SU-DHL-6 (cell line): ENCODE results near the gene MAP3K7CL.

Experiments
- H2AFZ ChIP-seq: fragments of 200-600 bp; sonication (generic); 2 replicates; pipeline ENCODE4 v1.6.1; 2014; ENCODE audit warnings: low read depth, mild to moderate bottlenecking, moderate library complexity, mixed read lengths, antibody characterized with exemption, low read length; ENCODE audit not compliant: severe bottlenecking
- H3F3A ChIP-seq: fragments of 200-600 bp; shearing (Covaris generic); 2 replicates; pipeline ENCODE4 v1.6.0; 2016; ENCODE audit warnings: antibody characterized with exemption, mild to moderate bottlenecking; ENCODE audit not compliant: insufficient read depth
- H3K27ac ChIP-seq: fragments of 200-600 bp; sonication (generic); 2 replicates; pipeline ENCODE4 v1.5.1; 2016; ENCODE audit warnings: low read depth, mild to moderate bottlenecking, low read length, moderate library complexity, mixed read lengths
- H3K27me3 ChIP-seq: fragments of 200-600 bp; sonication (generic), shearing (Covaris generic); 2 replicates; pipeline ENCODE4 v1.6.0; 2014; ENCODE audit warnings: mild to moderate bottlenecking, low read length
- H3K36me3 ChIP-seq: fragments of 200-600 bp; sonication (generic); 2 replicates; pipeline ENCODE4 v1.6.1; 2014; ENCODE audit warnings: mild to moderate bottlenecking, low read length, mixed read lengths
- H3K4me2 ChIP-seq: fragments of 300-600, 200-600 bp; shearing (Covaris generic), sonication (generic); 2 replicates; pipeline ENCODE4 v1.6.0; 2014; ENCODE audit warnings: low read length, low read depth, mild to moderate bottlenecking; ENCODE audit not compliant: poor library complexity, severe bottlenecking
- H3K4me3 ChIP-seq: fragments of 200-600 bp; sonication (generic); 2 replicates; pipeline ENCODE4 v1.5.1; 2014; ENCODE audit warnings: antibody characterized with exemption, low read length, mild to moderate bottlenecking, mixed read lengths; ENCODE audit not compliant: insufficient read depth, poor library complexity, severe bottlenecking
- H3K79me2 ChIP-seq: fragments of 200-600 bp; sonication (generic); 2 replicates; pipeline ENCODE4 v1.6.1; 2014; ENCODE audit warnings: mild to moderate bottlenecking, low read length, moderate library complexity; ENCODE audit not compliant: insufficient read depth
- H3K9ac ChIP-seq: fragments of 200-600 bp; sonication (generic); 2 replicates; pipeline ENCODE4 v1.7.0; 2014; ENCODE audit warnings: mild to moderate bottlenecking, low read length
- H3K9me2 ChIP-seq: fragments of 200-600 bp; sonication (generic); replicated peaks from 2 replicates; pipeline ENCODE4 v1.6.1; 2014; ENCODE audit warnings: low read length; ENCODE audit not compliant: insufficient read depth
- H3K9me3 ChIP-seq: fragments of 200-600 bp; sonication (generic); 2 replicates; pipeline ENCODE4 v1.6.1; 2014; ENCODE audit warnings: low read length, mixed read lengths; ENCODE audit not compliant: insufficient read depth
- H4K20me1 ChIP-seq: fragments of 200-600 bp; sonication (generic); 2 replicates; pipeline ENCODE4 v1.6.1; 2014; ENCODE audit warnings: low read depth, mild to moderate bottlenecking, antibody characterized with exemption, low read length, moderate library complexity, mixed read lengths
- EZH2phosphoT487 ChIP-seq: fragments of 200-600 bp; sonication (generic), shearing (Covaris generic); conservative IDR thresholded peaks from 2 replicates; pipeline ENCODE4 v1.6.1; 2018; ENCODE audit warnings: mild to moderate bottlenecking, antibody characterized with exemption, low read length, moderate library complexity, mixed read lengths
- TF ChIP-seq, protein P1 (sequence below): fragments of 200-600 bp; sonication (generic); IDR thresholded peaks from one replicate; pipeline ENCODE4 v1.5.1; 2017; ENCODE audit warnings: antibody characterized with exemption, mild to moderate bottlenecking, low read length, moderate library complexity; ENCODE audit not compliant: insufficient read depth, poor library complexity, severe bottlenecking

MAP3K7CL gene

DNA sequence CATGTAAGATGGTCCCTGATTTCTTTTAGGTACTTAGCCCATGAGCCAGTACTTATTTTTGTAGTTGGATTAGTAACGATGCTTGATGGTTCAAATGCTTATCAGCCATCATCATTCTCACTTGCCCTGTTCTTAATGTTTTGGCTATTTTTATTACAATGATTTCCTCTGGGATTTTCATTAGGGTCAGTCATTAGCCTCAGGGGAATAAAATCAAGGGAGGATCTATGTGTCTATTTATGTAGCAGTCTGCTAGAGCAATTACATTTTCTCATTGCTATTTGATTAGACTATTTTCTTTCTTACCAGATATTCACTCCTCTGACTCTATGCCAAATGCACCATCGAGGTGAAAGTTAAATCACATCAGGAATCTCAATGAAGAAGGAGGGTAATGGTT lies 46.1 kb upstream of the MAP3K7CL start:
- Histone ChIP-seq H3K9ac (no peak overlapping the region), H4K20me1 (no peaks in the 10 kb centered on the region), H3K27me3 (no peaks in the 10 kb centered on the region), H3K27ac (no peak overlapping the region), H3K9me3 (no peaks in the 10 kb centered on the region), H3K4me3 (no peak overlapping the region), H3K4me2 (no peak overlapping the region), H3K9me2 (no peaks in the 10 kb centered on the region), H2AFZ (no peak overlapping the region), H3K79me2 (no peaks in the 10 kb centered on the region), H3F3A (0 out of 2 replicates have a peak, but pooled peaks cover 6% of the 10 kb centered on the region), H3K36me3 (no peaks in the 10 kb centered on the region)
- TF ChIP-seq EZH2phosphoT487 = no peak
- TF ChIP-seq, protein P1, sequence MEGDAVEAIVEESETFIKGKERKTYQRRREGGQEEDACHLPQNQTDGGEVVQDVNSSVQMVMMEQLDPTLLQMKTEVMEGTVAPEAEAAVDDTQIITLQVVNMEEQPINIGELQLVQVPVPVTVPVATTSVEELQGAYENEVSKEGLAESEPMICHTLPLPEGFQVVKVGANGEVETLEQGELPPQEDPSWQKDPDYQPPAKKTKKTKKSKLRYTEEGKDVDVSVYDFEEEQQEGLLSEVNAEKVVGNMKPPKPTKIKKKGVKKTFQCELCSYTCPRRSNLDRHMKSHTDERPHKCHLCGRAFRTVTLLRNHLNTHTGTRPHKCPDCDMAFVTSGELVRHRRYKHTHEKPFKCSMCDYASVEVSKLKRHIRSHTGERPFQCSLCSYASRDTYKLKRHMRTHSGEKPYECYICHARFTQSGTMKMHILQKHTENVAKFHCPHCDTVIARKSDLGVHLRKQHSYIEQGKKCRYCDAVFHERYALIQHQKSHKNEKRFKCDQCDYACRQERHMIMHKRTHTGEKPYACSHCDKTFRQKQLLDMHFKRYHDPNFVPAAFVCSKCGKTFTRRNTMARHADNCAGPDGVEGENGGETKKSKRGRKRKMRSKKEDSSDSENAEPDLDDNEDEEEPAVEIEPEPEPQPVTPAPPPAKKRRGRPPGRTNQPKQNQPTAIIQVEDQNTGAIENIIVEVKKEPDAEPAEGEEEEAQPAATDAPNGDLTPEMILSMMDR = no peak

DNA sequence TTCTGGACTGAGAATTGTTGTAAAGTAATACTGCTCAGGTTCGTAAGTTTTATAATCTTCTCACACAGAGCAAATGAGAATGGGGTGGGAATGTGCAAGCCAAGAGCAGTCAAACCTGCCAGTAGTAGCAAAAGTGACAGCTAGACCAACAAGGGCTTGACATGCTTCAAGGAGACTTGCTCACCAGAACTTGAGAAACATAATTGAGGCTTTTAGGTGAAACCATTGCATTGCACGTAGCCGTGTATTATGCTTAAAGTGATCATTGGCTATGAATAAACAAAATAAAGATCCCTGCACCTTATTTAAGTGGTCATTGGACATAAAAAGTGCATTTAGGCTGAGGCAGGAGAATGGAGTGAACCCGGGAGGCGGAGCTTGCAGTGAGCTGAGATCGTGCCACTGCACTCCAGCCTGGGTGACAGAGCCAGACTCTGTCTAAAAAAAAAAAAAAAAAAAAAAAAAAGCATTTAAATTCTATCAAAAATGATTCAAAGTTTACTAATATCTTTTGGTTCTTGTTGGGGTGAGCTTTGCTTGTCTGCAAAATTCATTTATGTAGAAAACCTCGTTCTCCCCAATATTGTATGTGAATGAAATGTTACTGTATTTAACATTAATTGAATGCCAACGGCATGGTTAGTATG lies 45.2 kb upstream of the MAP3K7CL start:
- TF ChIP-seq EZH2phosphoT487 = no peak
- TF ChIP-seq, protein P1 = no peak
- no peaks in the 10 kb centered on the region for H4K20me1 ChIP-seq
- no peak overlapping the region for H2AFZ ChIP-seq
- H3K9me2 ChIP-seq = no peaks in the 10 kb centered on the region
- no peaks in the 10 kb centered on the region for H3K79me2 ChIP-seq
- no peak overlapping the region for H3K4me3 ChIP-seq
- no peak overlapping the region for H3K9ac ChIP-seq
- H3K27me3 ChIP-seq = no peaks in the 10 kb centered on the region
- H3K27ac ChIP-seq = no peak overlapping the region
- no peaks in the 10 kb centered on the region for H3K36me3 ChIP-seq
- no peaks in the 10 kb centered on the region for H3K9me3 ChIP-seq
- H3F3A ChIP-seq = no peaks in the 10 kb centered on the region
- no peak overlapping the region for H3K4me2 ChIP-seq

DNA sequence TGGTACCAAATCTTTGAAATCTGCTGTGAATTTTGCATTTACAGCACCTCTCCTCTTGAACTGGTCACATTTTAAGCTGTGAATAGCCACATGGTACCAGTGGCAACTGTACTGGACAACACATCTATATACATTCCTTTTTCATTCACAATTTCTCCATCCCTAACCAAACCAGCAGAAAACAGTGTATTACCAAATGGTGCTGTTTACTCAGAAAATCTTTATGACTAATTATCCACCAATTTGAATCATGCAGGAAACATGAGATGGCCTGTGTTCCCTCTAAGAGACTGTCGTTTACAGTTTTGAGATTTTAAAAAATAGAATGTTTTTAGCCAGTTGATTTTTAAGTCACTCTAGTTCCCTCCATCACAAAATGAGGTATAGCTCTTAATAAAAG lies 39.4 kb upstream of the MAP3K7CL start:
- H3K9ac ChIP-seq = no peak overlapping the region
- no peak overlapping the region for H2AFZ ChIP-seq
- TF ChIP-seq, protein P1 = no peak
- H3K36me3 ChIP-seq = no peaks in the 10 kb centered on the region
- no peak overlapping the region for H3K4me3 ChIP-seq
- H3F3A ChIP-seq = no peaks in the 10 kb centered on the region
- H3K79me2 ChIP-seq = no peaks in the 10 kb centered on the region
- H3K4me2 ChIP-seq = no peak overlapping the region
- H4K20me1 ChIP-seq = no peaks in the 10 kb centered on the region
- no peaks in the 10 kb centered on the region for H3K9me3 ChIP-seq
- no peaks in the 10 kb centered on the region for H3K27me3 ChIP-seq
- no peak overlapping the region for H3K27ac ChIP-seq
- H3K9me2 ChIP-seq = no peaks in the 10 kb centered on the region
